HCT116 (cell line): Measurements from ENCODE around the gene PRR15L. TPM values are rescaled to one million over a fixed set of nuclear protein-coding genes. Genes with fewer than 3 reads are reported as not detected.

Experiments
- ATAC-seq: fragments of 200-7000 bp; cut with Tn5 transposase; 2 replicates; pipeline ENCODE4 v1.9.1; 2020; ENCODE audit warnings: mild to moderate bottlenecking, moderate library complexity
- BruUV-seq: library from RNA; stranded (reverse); fragments of 400-500 nt; replicated peaks from 2 replicates; lab custom pipeline; 2021; lab: Mats Ljungman, UMichigan
- CTCF ChIA-PET: fragments of 300-600 bp; sonication (Branson Sonifier 250); formaldehyde crosslinking; loops from one replicate; lab custom pipeline; 2021; ENCODE audit warnings: antibody characterized with exemption; lab: Charles Lee
- POLR2A ChIA-PET: fragments of 300-600, 350-600 bp; sonication (Branson Sonifier 250); formaldehyde crosslinking; loops from one replicate; lab custom pipeline; 2021; ENCODE audit warnings: antibody characterized with exemption; lab: Charles Lee
- RAD21 ChIA-PET, 2 experiments: fragments of 300-600 bp; sonication (Branson Sonifier 250); formaldehyde crosslinking; loops; one replicate each; lab custom pipeline; 2023; ENCODE audit warnings: low total read pairs in 2 of 2; ENCODE audit not compliant: uncharacterized antibody in 2 of 2, unreplicated experiment in 2 of 2, low non-redundant PET in 1 of 2; lab: Charles Lee
- DNase-seq: peaks from one replicate; pipeline ENCODE4 v3.0.0-alpha.2; 2010; ENCODE audit warnings: low read depth, low spot score
- H2AFZ ChIP-seq: fragments of 200-600 bp; shearing (Covaris generic), sonication (generic); 2 replicates; pipeline ENCODE4 v1.6.1; 2017; ENCODE audit warnings: low read depth, mixed run types, mixed read lengths, antibody characterized with exemption, low read length; ENCODE audit not compliant: poor library complexity, severe bottlenecking
- H3K27ac ChIP-seq: 2 replicates; pipeline ENCODE4 v1.5.1; 2012; ENCODE audit warnings: low read depth, low read length
- H3K27me3 ChIP-seq: fragments of 200-600 bp; sonication (generic); 2 replicates; pipeline ENCODE4 v1.6.1; 2016; ENCODE audit warnings: mixed run types, low read length, mixed read lengths; ENCODE audit not compliant: insufficient read depth
- H3K36me3 ChIP-seq, 2 experiments: fragments of 200-500 bp in 1 of 2; fragments of 200-600 bp in 1 of 2; sonication (Bioruptor generic) in 1 of 2; sonication (generic) in 1 of 2; 2 replicates each; pipeline versions ENCODE4 v1.5.1 to v1.6.1; 2014 to 2016; ENCODE audit warnings: low read length in 2 of 2, inconsistent platforms in 1 of 2, mixed read lengths in 1 of 2, mixed run types in 1 of 2; ENCODE audit not compliant: insufficient read depth in 2 of 2, control insufficient read depth in 1 of 2
- H3K4me1 ChIP-seq, 2 experiments: fragments of 200-600 bp in 1 of 2; sonication (generic) in 1 of 2; 2 replicates each; pipeline versions ENCODE4 v1.5.1 to v1.6.1; 2012 to 2017; ENCODE audit warnings: low read length in 2 of 2, inconsistent platforms in 1 of 2, mild to moderate bottlenecking in 1 of 2, mixed read lengths in 1 of 2, mixed run types in 1 of 2, moderate library complexity in 1 of 2; ENCODE audit not compliant: insufficient read depth in 2 of 2, control insufficient read depth in 1 of 2
- H3K4me2 ChIP-seq: fragments of 200-600 bp; sonication (generic); 2 replicates; pipeline ENCODE4 v1.6.1; 2017; ENCODE audit warnings: mixed run types, low read length, mixed read lengths
- H3K4me3 ChIP-seq, 2 experiments: fragments of 200-600 bp in 1 of 2; sonication (generic) in 1 of 2; replicated peaks in 1 of 2; 2 replicates each; pipeline ENCODE4 v1.5.1; 2011 to 2016; ENCODE audit warnings: low read length in 2 of 2, control low read depth in 1 of 2, low read depth in 1 of 2, mild to moderate bottlenecking in 1 of 2, mixed read lengths in 1 of 2, mixed run types in 1 of 2
- H3K79me2 ChIP-seq: fragments of 200-600 bp; sonication (generic); 2 replicates; pipeline ENCODE4 v1.6.1; 2017; ENCODE audit warnings: mild to moderate bottlenecking, mixed run types, low read length, moderate library complexity, mixed read lengths; ENCODE audit not compliant: insufficient read depth
- H3K9ac ChIP-seq: fragments of 200-600 bp; sonication (generic); 2 replicates; pipeline ENCODE4 v1.6.1; 2016; ENCODE audit warnings: low read length, mixed read lengths
- H3K9me2 ChIP-seq: fragments of 200-600 bp; sonication (generic), shearing (Covaris generic); 2 replicates; pipeline ENCODE4 v1.6.1; 2017; ENCODE audit warnings: mixed run types, mild to moderate bottlenecking, moderate library complexity; ENCODE audit not compliant: insufficient read depth
- H3K9me3 ChIP-seq, 2 experiments: fragments of 200-500 bp in 1 of 2; fragments of 200-600 bp in 1 of 2; sonication (Bioruptor generic) in 1 of 2; sonication (generic) in 1 of 2; 2 replicates each; pipeline ENCODE4 v1.6.1; 2014 to 2017; ENCODE audit warnings: low read length in 2 of 2, mixed read lengths in 2 of 2, inconsistent platforms in 1 of 2, low read depth in 1 of 2, mild to moderate bottlenecking in 1 of 2, mixed run types in 1 of 2, moderate library complexity in 1 of 2; ENCODE audit not compliant: control insufficient read depth in 1 of 2, insufficient read depth in 1 of 2
- H4K20me1 ChIP-seq: fragments of 200-600 bp; sonication (generic), shearing (Covaris generic); 2 replicates; pipeline ENCODE4 v1.6.1; 2017; ENCODE audit warnings: mixed run types, mild to moderate bottlenecking, moderate library complexity; ENCODE audit not compliant: insufficient read depth
- CBX3 ChIP-seq: IDR thresholded peaks from 2 replicates; pipeline ENCODE4 v1.6.1; 2012; ENCODE audit warnings: low read depth
- CEBPB ChIP-seq: IDR thresholded peaks from 2 replicates; pipeline ENCODE4 v1.6.1; 2012; ENCODE audit warnings: low read depth
- EGR1 ChIP-seq: IDR thresholded peaks from 2 replicates; pipeline ENCODE4 v1.6.1; 2012; ENCODE audit warnings: low read depth
- ELF1 ChIP-seq: IDR thresholded peaks from 2 replicates; pipeline ENCODE4 v1.6.1; 2012; ENCODE audit warnings: low read depth, borderline replicate concordance
- EZH2phosphoT487 ChIP-seq: fragments of 200-600 bp; IDR thresholded peaks from 2 replicates; pipeline ENCODE4 v1.6.1; 2018; ENCODE audit warnings: antibody characterized with exemption, borderline replicate concordance
- FOSL1 ChIP-seq: IDR thresholded peaks from 2 replicates; pipeline ENCODE4 v1.6.1; 2012; ENCODE audit warnings: low read depth
- JUND ChIP-seq: IDR thresholded peaks from 2 replicates; pipeline ENCODE4 v1.6.1; 2012
- POLR2A ChIP-seq: IDR thresholded peaks from 2 replicates; pipeline ENCODE4 v1.7.0; 2011; ENCODE audit warnings: borderline replicate concordance; ENCODE audit not compliant: insufficient read depth, insufficient read length; ENCODE audit errors: extremely low read depth
- POLR2AphosphoS5 ChIP-seq: IDR thresholded peaks from 2 replicates; pipeline ENCODE4 v1.6.1; 2011; ENCODE audit warnings: mild to moderate bottlenecking, low read depth, low read length, moderate library complexity
- RAD21 ChIP-seq: IDR thresholded peaks from 2 replicates; pipeline ENCODE4 v1.6.1; 2012; ENCODE audit warnings: low read depth, mild to moderate bottlenecking
- SIN3A ChIP-seq: IDR thresholded peaks from 2 replicates; pipeline ENCODE4 v1.6.1; 2012; ENCODE audit warnings: low read depth
- SP1 ChIP-seq: IDR thresholded peaks from 2 replicates; pipeline ENCODE4 v1.6.1; 2012; ENCODE audit warnings: low read depth
- SRF ChIP-seq: IDR thresholded peaks from 2 replicates; pipeline ENCODE4 v1.6.1; 2012; ENCODE audit warnings: low read depth
- TCF7L2 ChIP-seq: IDR thresholded peaks from 2 replicates; pipeline ENCODE4 v1.7.0; 2011; ENCODE audit warnings: borderline replicate concordance, inconsistent platforms; ENCODE audit not compliant: insufficient read depth, insufficient read length; ENCODE audit errors: extremely low read depth
- YY1 ChIP-seq: IDR thresholded peaks from 2 replicates; pipeline ENCODE4 v1.6.1; 2011; ENCODE audit warnings: low read length, low read depth, moderate library complexity, mild to moderate bottlenecking; ENCODE audit not compliant: insufficient replicate concordance; ENCODE audit errors: extremely low read depth
- ZFX ChIP-seq: fragments of 450-650 bp; IDR thresholded peaks from 2 replicates; pipeline ENCODE4 v1.6.1; 2017
- ZNF274 ChIP-seq: fragments of 200-500 bp; sonication (Bioruptor generic); IDR thresholded peaks from 2 replicates; pipeline ENCODE4 v1.6.1; 2014; ENCODE audit warnings: mild to moderate bottlenecking, low read depth, low read length, inconsistent platforms
- intact Hi-C: fragments of 100-400 bp; cut with micrococcal nuclease; formaldehyde crosslinking; loops from 2 replicates; pipeline ENCODE4 v1.10.0; 2022
- total RNA-seq: library from RNA; stranded (reverse); gene quantifications from one replicate; pipeline ENCODE4 v1.2.1, GENCODE V29; 2021; ENCODE audit not compliant: unreplicated experiment
- TF ChIP-seq, protein P1 (sequence below): IDR thresholded peaks from 2 replicates; pipeline ENCODE4 v1.6.1; 2012
- TF ChIP-seq, protein P2 (sequence below): IDR thresholded peaks from 2 replicates; pipeline ENCODE4 v1.6.1; 2012
- TF ChIP-seq, protein P3 (sequence below): IDR thresholded peaks from 2 replicates; pipeline ENCODE4 v1.6.1; 2012; ENCODE audit warnings: low read depth

Gene PRR15L
- total RNA-seq, 1 experiment from 2014 or later, result 0.34 TPM

DNA sequence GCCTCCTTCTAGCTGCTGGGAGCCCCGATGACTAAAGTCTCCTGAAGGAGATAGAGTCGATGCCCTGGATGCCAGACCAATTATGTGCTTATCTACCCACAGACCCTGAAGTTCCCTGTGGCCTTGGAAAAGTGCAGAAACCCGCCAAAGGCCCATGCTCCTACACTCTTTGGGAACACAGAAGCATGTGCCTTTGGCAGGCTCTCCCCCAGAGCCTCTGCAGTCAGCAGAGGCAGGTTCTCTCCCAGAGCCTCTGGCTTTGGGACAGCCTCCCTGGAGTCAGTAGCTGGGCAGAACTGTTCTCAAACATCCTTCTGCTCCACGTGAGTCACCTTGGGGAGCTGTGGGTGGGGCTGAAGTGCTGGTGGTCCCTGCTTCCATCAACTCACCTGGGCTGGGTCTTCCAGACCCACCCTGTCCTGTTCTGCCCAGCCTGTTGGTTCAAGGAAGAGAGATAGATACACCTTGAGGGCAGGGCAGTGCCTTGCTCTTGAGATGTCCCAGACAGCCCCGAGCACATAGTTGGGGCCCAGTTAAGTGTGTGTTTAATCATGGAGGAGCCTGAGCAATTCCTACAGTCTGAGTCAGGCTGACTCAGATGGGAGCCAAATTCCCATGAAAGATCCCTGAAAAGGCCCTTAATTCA is 10.0 kb upstream of the PRR15L start:
- DNase-seq, result peak; percentile 53
- Histone ChIP-seq H3K36me3 (no peaks in the 10 kb centered on the region), H3K9me2 (no peaks in the 10 kb centered on the region)
- no peak for TF ChIP-seq ZFX
- TF ChIP-seq YY1, result peak; percentile 35
- peak; percentile 89 for TF ChIP-seq FOSL1
- TF ChIP-seq EGR1, result no peak
- no peak for TF ChIP-seq CEBPB
- TF ChIP-seq RAD21, result no peak
- TF ChIP-seq EZH2phosphoT487, result no peak
- TF ChIP-seq ELF1, result no peak
- no peak for TF ChIP-seq SRF
- TF ChIP-seq, protein P1, sequence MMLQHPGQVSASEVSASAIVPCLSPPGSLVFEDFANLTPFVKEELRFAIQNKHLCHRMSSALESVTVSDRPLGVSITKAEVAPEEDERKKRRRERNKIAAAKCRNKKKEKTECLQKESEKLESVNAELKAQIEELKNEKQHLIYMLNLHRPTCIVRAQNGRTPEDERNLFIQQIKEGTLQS, result no peak
- no peak for TF ChIP-seq SIN3A
- TF ChIP-seq ZNF274, result no peak
- TF ChIP-seq TCF7L2, result no peak
- TF ChIP-seq, protein P2, sequence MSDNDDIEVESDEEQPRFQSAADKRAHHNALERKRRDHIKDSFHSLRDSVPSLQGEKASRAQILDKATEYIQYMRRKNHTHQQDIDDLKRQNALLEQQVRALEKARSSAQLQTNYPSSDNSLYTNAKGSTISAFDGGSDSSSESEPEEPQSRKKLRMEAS, result peak; percentile 44; the same call in 1 of the 2 replicates
- no peak for TF ChIP-seq JUND
- TF ChIP-seq, protein P3, sequence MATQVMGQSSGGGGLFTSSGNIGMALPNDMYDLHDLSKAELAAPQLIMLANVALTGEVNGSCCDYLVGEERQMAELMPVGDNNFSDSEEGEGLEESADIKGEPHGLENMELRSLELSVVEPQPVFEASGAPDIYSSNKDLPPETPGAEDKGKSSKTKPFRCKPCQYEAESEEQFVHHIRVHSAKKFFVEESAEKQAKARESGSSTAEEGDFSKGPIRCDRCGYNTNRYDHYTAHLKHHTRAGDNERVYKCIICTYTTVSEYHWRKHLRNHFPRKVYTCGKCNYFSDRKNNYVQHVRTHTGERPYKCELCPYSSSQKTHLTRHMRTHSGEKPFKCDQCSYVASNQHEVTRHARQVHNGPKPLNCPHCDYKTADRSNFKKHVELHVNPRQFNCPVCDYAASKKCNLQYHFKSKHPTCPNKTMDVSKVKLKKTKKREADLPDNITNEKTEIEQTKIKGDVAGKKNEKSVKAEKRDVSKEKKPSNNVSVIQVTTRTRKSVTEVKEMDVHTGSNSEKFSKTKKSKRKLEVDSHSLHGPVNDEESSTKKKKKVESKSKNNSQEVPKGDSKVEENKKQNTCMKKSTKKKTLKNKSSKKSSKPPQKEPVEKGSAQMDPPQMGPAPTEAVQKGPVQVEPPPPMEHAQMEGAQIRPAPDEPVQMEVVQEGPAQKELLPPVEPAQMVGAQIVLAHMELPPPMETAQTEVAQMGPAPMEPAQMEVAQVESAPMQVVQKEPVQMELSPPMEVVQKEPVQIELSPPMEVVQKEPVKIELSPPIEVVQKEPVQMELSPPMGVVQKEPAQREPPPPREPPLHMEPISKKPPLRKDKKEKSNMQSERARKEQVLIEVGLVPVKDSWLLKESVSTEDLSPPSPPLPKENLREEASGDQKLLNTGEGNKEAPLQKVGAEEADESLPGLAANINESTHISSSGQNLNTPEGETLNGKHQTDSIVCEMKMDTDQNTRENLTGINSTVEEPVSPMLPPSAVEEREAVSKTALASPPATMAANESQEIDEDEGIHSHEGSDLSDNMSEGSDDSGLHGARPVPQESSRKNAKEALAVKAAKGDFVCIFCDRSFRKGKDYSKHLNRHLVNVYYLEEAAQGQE, result no peak
- TF ChIP-seq POLR2A, result no peak
- no peak for TF ChIP-seq CBX3
- TF ChIP-seq POLR2AphosphoS5, result 0 out of 2 replicates have a peak, but pooled peaks have one; percentile 24
- peak; percentile 38 for TF ChIP-seq SP1
- TF ChIP-seq, all 23 proteins: peak for 5
- ChIA-PET POLR2A (interaction anchor here (1.6 to 2.5 kb wide), 2 partner anchors 26 to 72 kb away, joined by 6 to 8 read pairs; partner anchors contain the start of genes PNPO and SP2), CTCF (interaction anchor here (0.7 to 2.6 kb wide), 6 partner anchors 9 to 127 kb away, joined by 3 to 19 read pairs (median 4); partner anchors contain the start of genes PNPO, PRR15L and SCRN2), RAD21 (no interaction called here)
- peak overlapping the region in 1 of 2 experiments; percentile 34; a peak in 2 of 4 replicates for H3K4me3 ChIP-seq
- no peaks in the 10 kb centered on the region for H3K9me3 ChIP-seq
- H4K20me1 ChIP-seq, result no peaks in the 10 kb centered on the region
- H3K4me1 ChIP-seq, result peaks cover 19 to 51% of the 10 kb centered on the region in 2 experiments
- no peak; the same call in 1 of the 2 replicates for ATAC-seq
- peak overlapping the region; percentile 42; the same call in 1 of the 2 replicates for H3K27ac ChIP-seq
- H3K9ac ChIP-seq, result peak overlapping the region; percentile 49
- no peak overlapping the region for H2AFZ ChIP-seq
- H3K27me3 ChIP-seq, result no peaks in the 10 kb centered on the region
- BruUV-seq, result no TSS peak
- peaks cover 17% of the 10 kb centered on the region for H3K79me2 ChIP-seq
- intact Hi-C loops, result no loop called here
- peak overlapping the region; percentile 70 for H3K4me2 ChIP-seq
